SK-MEL-5 (cell line): ENCODE measurements around the gene NOTCH2. TPM values are rescaled to one million over a fixed set of nuclear protein-coding genes. Genes with fewer than 3 reads are reported as not detected.
"Not testable (repeated sequence)": the region's sequence is repeated elsewhere in the genome, so short reads cannot be mapped to it uniquely, and the experiment has no call there.

Experiments
- DNase-seq: peaks from one replicate; pipeline ENCODE4 v3.0.0-alpha.2; 2016; ENCODE audit warnings: low read depth, low spot score
- in situ Hi-C: cut with HindIII; loops from 2 replicates; pipeline ENCODE4 v1.10.0; 2016; ENCODE audit warnings: low sequenced_read_pairs, high pct_unique_total_duplicates, low pct_unique_long_range_greater_than_20kb
- polyA plus RNA-seq, 2 experiments: library from polyadenylated mRNA; depleted of rRNA; stranded (reverse); fragments of >200 nt; gene quantifications; 2 replicates each; pipeline ENCODE4 v1.2.3, GENCODE V29; 2015
- total RNA-seq: library from RNA; depleted of rRNA; stranded (reverse); fragments of >200 nt; shearing (Covaris generic); gene quantifications from 2 replicates; pipeline ENCODE4 v1.2.3, GENCODE V29; 2014; rRNA removed

Gene NOTCH2
- total RNA-seq = 41.9 and 45.8 TPM in 2 replicates
- polyA plus RNA-seq (2015; cell fraction: cytosol; rRNA removed) = 27.4 and 33.7 TPM in 2 replicates
- polyA plus RNA-seq (2015; cell fraction: nucleus; rRNA removed) = 25.3 and 40.7 TPM in 2 replicates

GRCh38 chr1:120069067-120069919 is at the start of gene NOTCH2:
NOTCH2 (minus strand) TSS chr1:120069662; CDS start chr1:120069406, 256 bp downstream.
- DNase-seq = peak; percentile 13
- in situ Hi-C loops = not testable (repeated sequence)

- in situ Hi-C loops, DNase-seq: not testable (repeated sequence)
These were observed 48.1 kb upstream of the NOTCH2 start for GRCh38 chr1:120117371-120118177.

GRCh38 chr1:120116094-120116493 is 46.6 kb upstream of the NOTCH2 start:
- in situ Hi-C loops = not testable (repeated sequence)

GRCh38 chr1:120113134-120113533 is 43.7 kb upstream of the NOTCH2 start:
- DNase-seq, in situ Hi-C loops: not testable (repeated sequence)

More at GRCh38 chr1:120116094-120116493, 46.6 kb upstream of the NOTCH2 start:
- DNase-seq = not testable (repeated sequence)

GRCh38 chr1:120112212-120112611 is 42.8 kb upstream of the NOTCH2 start:
- DNase-seq, in situ Hi-C loops: not testable (repeated sequence)

- in situ Hi-C loops, DNase-seq: not testable (repeated sequence)
These were observed 42.3 kb upstream of the NOTCH2 start for GRCh38 chr1:120111771-120112170.

- DNase-seq, in situ Hi-C loops: not testable (repeated sequence)
These were observed 41.5 kb upstream of the NOTCH2 start for GRCh38 chr1:120111008-120111407.

- DNase-seq, in situ Hi-C loops: not testable (repeated sequence)
These were observed 40.2 kb upstream of the NOTCH2 start for GRCh38 chr1:120109656-120110055.

GRCh38 chr1:120109180-120109579 is 39.7 kb upstream of the NOTCH2 start:
- DNase-seq, in situ Hi-C loops: not testable (repeated sequence)

GRCh38 chr1:120105288-120105687 is 35.8 kb upstream of the NOTCH2 start:
- DNase-seq, in situ Hi-C loops: not testable (repeated sequence)

GRCh38 chr1:120103768-120104167 is 34.3 kb upstream of the NOTCH2 start:
- DNase-seq, in situ Hi-C loops: not testable (repeated sequence)

- in situ Hi-C loops, DNase-seq: not testable (repeated sequence)
These were observed 32.1 kb upstream of the NOTCH2 start for GRCh38 chr1:120101593-120101992.

- DNase-seq, in situ Hi-C loops: not testable (repeated sequence)
These were observed 31.1 kb upstream of the NOTCH2 start for GRCh38 chr1:120100590-120100989.

- in situ Hi-C loops, DNase-seq: not testable (repeated sequence)
These were observed 29.7 kb upstream of the NOTCH2 start for GRCh38 chr1:120098986-120099759.

GRCh38 chr1:120096981-120097545 is 27.6 kb upstream of the NOTCH2 start:
- DNase-seq, in situ Hi-C loops: not testable (repeated sequence)

- in situ Hi-C loops, DNase-seq: not testable (repeated sequence)
These were observed 24.2 kb upstream of the NOTCH2 start for GRCh38 chr1:120093548-120094181.
